HepG2 (cell line): ENCODE measurements around the gene GLIS2. TPM values are rescaled to one million over a fixed set of nuclear protein-coding genes. Genes with fewer than 3 reads are reported as not detected.

Experiments used
- CREB3 ChIP-seq: sonication (generic); formaldehyde crosslinking; IDR thresholded peaks from 2 replicates; pipeline ENCODE4 v1.5.0; 2020; ENCODE audit warnings: missing genetic modification reagents
- GATAD2A ChIP-seq: IDR thresholded peaks from 2 replicates; pipeline ENCODE4 v1.6.1; 2016
- HNRNPL ChIP-seq: fragments of 200-400 bp; formaldehyde crosslinking; IDR thresholded peaks from 2 replicates; pipeline ENCODE4 v1.6.1; 2017; ENCODE audit warnings: mild to moderate bottlenecking, low read depth, low read length
- LRRFIP1 ChIP-seq: sonication (generic); formaldehyde crosslinking; conservative IDR thresholded peaks from 2 replicates; pipeline ENCODE4 v1.4.0; 2020; ENCODE audit warnings: missing genetic modification reagents
- MXD4 ChIP-seq: IDR thresholded peaks from 2 replicates; pipeline ENCODE4 v1.6.1; 2016; ENCODE audit warnings: mild to moderate bottlenecking, missing biosample characterization, missing genetic modification reagents
- MXI1 ChIP-seq: IDR thresholded peaks from 3 replicates; pipeline ENCODE4 v1.6.1; 2012; ENCODE audit warnings: low read depth, low read length, inconsistent platforms, borderline replicate concordance
- POLR2A ChIP-seq, 2 experiments: IDR thresholded peaks; 2 replicates each; pipeline ENCODE4 v1.6.1; 2011; ENCODE audit warnings: low read depth in 2 of 2, low read length in 2 of 2, mild to moderate bottlenecking in 1 of 2, moderate library complexity in 1 of 2; ENCODE audit not compliant: insufficient read depth in 1 of 2
- ZFP91 ChIP-seq: sonication (generic); formaldehyde crosslinking; IDR thresholded peaks from 2 replicates; pipeline ENCODE4 v1.9.0; 2022; ENCODE audit warnings: missing genetic modification reagents, mild to moderate bottlenecking, borderline replicate concordance
- ZHX2 ChIP-seq, 2 experiments: sonication (generic) in 1 of 2; formaldehyde crosslinking in 1 of 2; IDR thresholded peaks; 2 replicates each; pipeline versions ENCODE4 v1.6.1 to v1.9.0; 2014 to 2022; ENCODE audit warnings: antibody characterized with exemption in 1 of 2, borderline replicate concordance in 1 of 2, inconsistent platforms in 1 of 2, low read depth in 1 of 2, missing genetic modification reagents in 1 of 2
- ZNF207 ChIP-seq: fragments of 450-650 bp; IDR thresholded peaks from 2 replicates; pipeline ENCODE4 v1.6.1; 2016; ENCODE audit warnings: antibody characterized with exemption, borderline replicate concordance
- ZNF281 ChIP-seq: sonication (generic); formaldehyde crosslinking; IDR thresholded peaks from 2 replicates; pipeline ENCODE4 v1.4.0; 2020; ENCODE audit warnings: missing genetic modification reagents, borderline replicate concordance
- ZNF414 ChIP-seq: sonication (generic); formaldehyde crosslinking; IDR thresholded peaks from 2 replicates; pipeline ENCODE4 v1.5.0; 2020; ENCODE audit warnings: missing genetic modification reagents
- ZNF567 ChIP-seq: sonication (generic); formaldehyde crosslinking; IDR thresholded peaks from 2 replicates; pipeline ENCODE4 v1.8.1; 2023; ENCODE audit warnings: mild to moderate bottlenecking, missing genetic modification reagents, borderline replicate concordance
- polyA plus RNA-seq, 8 experiments: library from polyadenylated mRNA; depleted of rRNA in 3 of 8; stranded (reverse) in 7 of 8; unstranded in 1 of 8; fragments of >200 nt; fragmentation: Illumina TruSeq in 4 of 8; extraction: Trizol in 4 of 8; gene quantifications; 2 replicates each; pipeline versions ENCODE4 v1.2.1 to v1.2.3, GENCODE V29; 2011 to 2016; ENCODE audit warnings: low read depth in 4 of 8, missing spikeins in 1 of 8, mixed read lengths in 1 of 8; ENCODE audit not compliant: insufficient read depth in 1 of 8
- total RNA-seq, 5 experiments: library from RNA; depleted of rRNA; stranded (reverse); fragments of >200 nt; fragmentation: Illumina TruSeq; extraction: Trizol; gene quantifications; 2 replicates each; pipeline ENCODE4 v1.2.3, GENCODE V29; 2016; ENCODE audit warnings: low read depth in 1 of 5

GLIS2 gene
- total and polyA plus RNA-seq, 2 of the 13 experiments (the other 11 are each of a cell fraction or from before 2014, with no cell fraction given): 0.28 to 0.29 TPM

GRCh38 chr16:4347765-4348509, 32.1 kb downstream of the GLIS2 start (continued):
- TF ChIP-seq ZNF281 (CRISPR knock-in tag) (no peak), ZNF567 (CRISPR knock-in tag) (no peak), ZNF414 (CRISPR knock-in tag) (no peak), POLR2A (IDR thresholded peaks at IDR 0.05; ENCODE audit: insufficient read depth in 1 of 2, low read depth in 2 of 2, low read length in 2 of 2) (peak in 1 of 2 experiments; percentile 25; a peak in 2 of 4 replicates), MXI1 (no peak; the same call in 2 of the 3 replicates), HNRNPL (0 out of 2 replicates have a peak, but pooled peaks have one; percentile 39), LRRFIP1 (CRISPR knock-in tag) (no peak), GATAD2A (CRISPR knock-in tag) (no peak), ZFP91 (CRISPR knock-in tag) (no peak), CREB3 (no peak), ZNF207 (no peak), ZHX2 (IDR thresholded peaks at IDR 0.05; ENCODE audit: low read depth) (0 out of 2 replicates have a peak, but pooled peaks have one; percentile 48), ZHX2 (CRISPR knock-in tag; IDR thresholded peaks at IDR 0.05; ENCODE audit: borderline replicate concordance) (no peak), MXD4 (CRISPR knock-in tag) (no peak)
